ENCODE results near the gene DOCK8.

GRCh38 chr9:237141-237857 lies 22.6 kb downstream of the DOCK8 start:
- TF ChIP-seq CTCF (IDR thresholded peaks at IDR 0.05), result no peak
- TF ChIP-seq POLR2A (IDR thresholded peaks at IDR 0.05), result no peak
